Measurements from ENCODE around the gene ABTB2. TPM values are rescaled to one million over a fixed set of nuclear protein-coding genes. Genes with fewer than 3 reads are reported as not detected.

Gene ABTB2
- total and polyA plus RNA-seq, 2 donors (not counting 1 experiment from before 2014, with no cell fraction given), result 1.0 to 5.8 TPM

GRCh38 chr11:34266090-34266912 is 91.5 kb downstream of the ABTB2 start:
- H3K79me2 ChIP-seq (ENCODE audit: control insufficient read depth, insufficient read depth, low read length), result no peaks in the 10 kb centered on the region
- no peaks in the 10 kb centered on the region for H3K36me3 ChIP-seq (ENCODE audit: control insufficient read depth, insufficient read depth, low read length)
- peaks cover 7% of the 10 kb centered on the region for H3K4me1 ChIP-seq (ENCODE audit: control insufficient read depth, extremely low read depth, insufficient read depth, low read length)
- H4K20me1 ChIP-seq (ENCODE audit: control insufficient read depth, extremely low read depth, insufficient read depth, low read length), result no peaks in the 10 kb centered on the region
- H3K27me3 ChIP-seq (ENCODE audit: control insufficient read depth, insufficient read depth, low read length), result no peaks in the 10 kb centered on the region
- no peak overlapping the region for H2AFZ ChIP-seq (ENCODE audit: low read length)
- H3K9me3 ChIP-seq (ENCODE audit: control insufficient read depth, insufficient read depth, low read depth, low read length), result no peaks in the 10 kb centered on the region
- no peak overlapping the region for H3K27ac ChIP-seq (ENCODE audit: insufficient read depth, low read length)
- H3K9ac ChIP-seq (ENCODE audit: insufficient read depth, low read length), result no peak overlapping the region
- TF ChIP-seq CTCF (conservative IDR thresholded peaks at IDR 0.05 in 1 of 2, IDR thresholded peaks at IDR 0.05 in 1 of 2; ENCODE audit: low read depth in 1 of 2, low read length in 2 of 2), result no peak
- TF ChIP-seq EZH2 (IDR thresholded peaks at IDR 0.05; ENCODE audit: low read length, missing control alignments), result no peak
- no peak overlapping the region for H3K4me3 ChIP-seq (replicated peaks in 1 of 4; ENCODE audit: control extremely low read depth in 1 of 4, insufficient read depth in 1 of 4, low read depth in 3 of 4, low read length in 4 of 4)
- peak; percentile 97 to 99 for DNase-seq (ENCODE audit: low read depth in 2 of 2)
- peak overlapping the region; percentile 48 for H3K4me2 ChIP-seq (ENCODE audit: extremely low read depth, insufficient read depth, low read length)

- Histone ChIP-seq H3K79me2 (ENCODE audit: control insufficient read depth, insufficient read depth, low read length) (no peaks in the 10 kb centered on the region), H2AFZ (ENCODE audit: low read length) (no peak overlapping the region)
- no peak for DNase-seq (ENCODE audit: low read depth in 2 of 2)
These were observed 93.3 kb downstream of the ABTB2 start for GRCh38 chr11:34264303-34265110.

More at GRCh38 chr11:34264303-34265110, 93.3 kb downstream of the ABTB2 start:
- H3K9ac ChIP-seq (ENCODE audit: insufficient read depth, low read length), result no peak overlapping the region
- no peak for TF ChIP-seq EZH2 (IDR thresholded peaks at IDR 0.05; ENCODE audit: low read length, missing control alignments)
- TF ChIP-seq CTCF (conservative IDR thresholded peaks at IDR 0.05 in 1 of 2, IDR thresholded peaks at IDR 0.05 in 1 of 2; ENCODE audit: low read depth in 1 of 2, low read length in 2 of 2), result no peak
- no peaks in the 10 kb centered on the region for H3K9me3 ChIP-seq (ENCODE audit: control insufficient read depth, insufficient read depth, low read depth, low read length)
- H3K4me1 ChIP-seq (ENCODE audit: control insufficient read depth, extremely low read depth, insufficient read depth, low read length), result peaks cover 7% of the 10 kb centered on the region
- no peak overlapping the region for H3K27ac ChIP-seq (ENCODE audit: insufficient read depth, low read length)
- H4K20me1 ChIP-seq (ENCODE audit: control insufficient read depth, extremely low read depth, insufficient read depth, low read length), result no peaks in the 10 kb centered on the region
- no peak overlapping the region for H3K4me2 ChIP-seq (ENCODE audit: extremely low read depth, insufficient read depth, low read length)
- no peak overlapping the region for H3K4me3 ChIP-seq (replicated peaks in 1 of 4; ENCODE audit: control extremely low read depth in 1 of 4, insufficient read depth in 1 of 4, low read depth in 3 of 4, low read length in 4 of 4)
- no peaks in the 10 kb centered on the region for H3K36me3 ChIP-seq (ENCODE audit: control insufficient read depth, insufficient read depth, low read length)
- H3K27me3 ChIP-seq (ENCODE audit: control insufficient read depth, insufficient read depth, low read length), result no peaks in the 10 kb centered on the region
